Activated T-helper 1 cell treated with anti-CD3 and anti-CD28 coated beads, Interleukin-12 subunit alpha, Interleukin-12 subunit beta, Interleukin-2, Interleukin-4 antibody, amounts not matched to agents 30 ng/mL and 10 ng/mL and 1 ng/mL, durations not matched to agents 14 hours and 24 hours and 36 hours (primary cell): ENCODE results near the gene LHX4. TPM values are rescaled to one million over a fixed set of nuclear protein-coding genes. Genes with fewer than 3 reads are reported as not detected.
A peak's percentile ranks its signal among the peaks of the same experiment; 100 is the strongest.
"Not testable (repeated sequence)": the region's sequence is repeated elsewhere in the genome, so short reads cannot be mapped to it uniquely, and the experiment has no call there.

Source experiments
- DNase-seq: peaks from one replicate; pipeline ENCODE4 v3.0.0; 2021; ENCODE audit warnings: low spot score
- H3K27ac Mint-ChIP-seq: one replicate; pipeline ENCODE4 v1.8.0; 2021; ENCODE audit warnings: mild to moderate bottlenecking, mixed read lengths
- H3K27me3 Mint-ChIP-seq: one replicate; pipeline ENCODE4 v1.8.0; 2022; ENCODE audit warnings: mild to moderate bottlenecking, moderate library complexity, mixed read lengths; ENCODE audit not compliant: insufficient read depth
- H3K36me3 Mint-ChIP-seq: one replicate; pipeline ENCODE4 v1.8.0; 2021; ENCODE audit warnings: low read depth, mixed read lengths
- H3K4me1 Mint-ChIP-seq: one replicate; pipeline ENCODE4 v1.8.0; 2021; ENCODE audit warnings: low read depth, mixed read lengths
- H3K4me3 Mint-ChIP-seq: one replicate; pipeline ENCODE4 v1.8.0; 2021; ENCODE audit warnings: mild to moderate bottlenecking, moderate library complexity, mixed read lengths
- H3K9me3 Mint-ChIP-seq: one replicate; pipeline ENCODE4 v1.8.0; 2021; ENCODE audit warnings: mixed read lengths
- intact Hi-C: fragments of 100-400 bp; cut with micrococcal nuclease; formaldehyde crosslinking; loops from one replicate; pipeline ENCODE4 v1.15.1; 2024
- total RNA-seq: library from RNA; stranded (reverse); gene quantifications from 2 replicates; pipeline ENCODE4 v1.2.3, GENCODE V29; 2022

The LHX4 gene
- total RNA-seq, 1 donor from 2014 or later: not detected

DNA sequence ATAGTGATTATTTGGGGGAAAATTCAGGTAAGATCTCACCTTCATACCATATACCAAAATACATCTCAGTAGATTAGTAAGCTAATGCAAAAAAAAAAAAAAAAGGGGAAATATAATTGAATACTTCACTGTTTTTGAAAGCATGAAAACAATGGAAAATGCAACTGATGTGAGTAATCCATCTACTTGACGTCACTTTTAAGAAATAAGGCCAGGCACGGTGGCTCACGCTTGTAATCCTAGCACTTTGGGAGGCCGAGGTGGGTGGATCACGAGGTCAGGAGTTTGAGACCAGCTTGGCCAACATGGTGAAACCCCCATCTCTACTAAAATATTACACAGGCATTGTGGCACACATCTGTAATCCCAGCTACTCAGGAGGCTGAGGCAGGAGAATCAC is 27.5 kb upstream of the LHX4 start:
- H3K4me1 Mint-ChIP-seq, H3K9me3 Mint-ChIP-seq, H3K27me3 Mint-ChIP-seq, H3K4me3 Mint-ChIP-seq, H3K36me3 Mint-ChIP-seq, H3K27ac Mint-ChIP-seq, intact Hi-C loops, DNase-seq: not testable (repeated sequence)

DNA sequence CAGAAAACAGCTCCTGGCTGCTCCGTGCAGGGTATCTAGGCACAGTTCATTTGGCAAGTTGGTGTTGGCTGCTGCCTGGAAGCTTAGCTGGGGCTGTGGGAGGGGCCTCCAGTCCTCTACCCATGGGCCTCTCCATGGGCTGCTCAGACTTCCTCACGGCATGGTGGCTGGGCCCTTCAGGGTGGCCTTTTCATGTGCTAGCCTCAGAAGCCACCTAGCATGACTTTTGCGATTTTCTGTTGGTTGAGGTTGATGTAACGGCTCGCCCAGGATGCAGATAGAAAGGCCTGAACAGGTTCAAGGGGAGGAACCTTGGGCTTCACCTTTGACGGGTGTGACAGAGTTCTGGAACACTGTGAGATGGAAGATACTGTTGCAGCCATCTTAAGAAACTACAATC is 25.8 kb upstream of the LHX4 start:
- DNase-seq: no peak
- intact Hi-C loops: no loop called here
- H3K27me3 Mint-ChIP-seq: no peaks in the 10 kb centered on the region
- no peak overlapping the region for H3K27ac Mint-ChIP-seq
- H3K4me1 Mint-ChIP-seq: no peaks in the 10 kb centered on the region
- no peaks in the 10 kb centered on the region for H3K36me3 Mint-ChIP-seq
- no peaks in the 10 kb centered on the region for H3K9me3 Mint-ChIP-seq
- H3K4me3 Mint-ChIP-seq: no peak overlapping the region

DNA sequence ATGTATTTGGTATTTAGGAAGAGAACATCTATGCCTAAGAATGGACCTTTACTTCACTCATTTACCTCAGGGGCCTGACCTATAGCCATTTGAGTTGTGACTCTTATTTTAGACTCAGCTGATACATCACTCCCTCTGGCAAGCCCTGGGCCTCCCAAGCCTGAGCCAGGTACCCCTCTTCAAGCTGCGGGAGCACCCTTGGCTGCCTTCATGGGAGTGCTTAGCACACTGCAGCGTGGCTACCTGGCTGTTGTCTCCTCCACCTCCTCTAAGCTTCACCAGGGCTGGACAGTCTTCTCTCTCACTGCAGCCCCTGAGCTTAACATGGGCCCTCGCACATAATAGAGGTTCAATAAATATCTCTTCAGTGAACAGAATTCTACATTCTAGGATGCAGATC is 23.5 kb upstream of the LHX4 start:
- Mint-ChIP-seq H3K27me3 (peaks cover 3% of the 10 kb centered on the region), H3K4me3 (no peak overlapping the region), H3K9me3 (no peaks in the 10 kb centered on the region), H3K4me1 (no peaks in the 10 kb centered on the region), H3K36me3 (no peaks in the 10 kb centered on the region), H3K27ac (no peak overlapping the region)
- no peak for DNase-seq
- intact Hi-C loops: no loop called here

DNA sequence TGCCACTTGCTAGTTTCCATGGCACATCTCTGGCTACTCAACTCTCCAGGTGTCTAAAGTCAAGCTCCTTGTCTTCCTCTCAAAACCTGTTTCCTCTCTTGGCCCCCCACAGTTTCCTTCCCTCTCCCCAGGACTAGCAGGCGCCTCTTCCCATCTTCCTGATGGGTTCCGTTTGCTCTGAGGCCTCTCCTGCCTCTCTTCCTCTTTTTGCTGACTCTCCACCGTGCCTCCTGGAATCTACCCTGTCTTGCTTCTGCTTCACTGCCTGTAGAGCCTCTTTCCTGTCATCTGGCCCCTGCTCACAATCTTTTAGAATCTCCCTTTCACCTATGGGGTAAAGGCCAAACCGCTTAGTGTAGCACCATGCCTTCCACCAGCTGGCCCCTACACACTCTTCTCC is 21.8 kb upstream of the LHX4 start:
- peaks cover 3% of the 10 kb centered on the region for H3K27me3 Mint-ChIP-seq
- intact Hi-C loops: no loop called here
- no peaks in the 10 kb centered on the region for H3K36me3 Mint-ChIP-seq
- DNase-seq: no peak
- H3K9me3 Mint-ChIP-seq: no peaks in the 10 kb centered on the region
- H3K4me1 Mint-ChIP-seq: peaks cover 3% of the 10 kb centered on the region
- H3K27ac Mint-ChIP-seq: no peak overlapping the region
- no peak overlapping the region for H3K4me3 Mint-ChIP-seq

DNA sequence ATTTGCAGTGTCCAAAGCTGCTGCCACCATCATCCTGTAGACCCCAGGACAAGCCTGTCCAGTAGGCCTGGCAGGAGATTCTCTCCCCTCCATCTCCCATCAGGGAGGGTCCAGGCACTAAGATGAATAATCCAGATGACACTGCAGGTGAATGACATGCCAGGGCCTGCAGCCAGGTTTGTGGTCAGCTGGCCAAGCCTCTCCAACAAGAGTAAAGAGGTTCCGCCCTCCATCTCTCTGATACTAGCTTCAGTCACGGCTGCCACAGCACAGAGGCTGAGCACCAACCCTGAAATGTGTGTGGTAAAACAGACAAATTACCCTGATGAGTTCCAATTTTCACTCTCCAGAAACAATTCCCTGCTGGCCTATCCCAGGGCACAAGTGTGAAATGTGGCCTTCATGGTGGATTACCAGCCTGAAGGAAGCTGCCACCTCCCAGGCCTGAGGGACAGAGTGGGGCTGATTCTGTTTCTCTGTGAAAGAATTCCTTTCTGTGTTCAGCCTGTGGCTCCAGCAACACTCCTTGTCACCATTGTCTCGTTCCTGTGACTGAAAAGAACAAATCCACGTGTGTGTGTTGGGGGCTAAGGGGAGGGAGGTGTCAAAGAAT is 19.9 kb upstream of the LHX4 start:
- Mint-ChIP-seq H3K27ac (no peak overlapping the region), H3K9me3 (no peaks in the 10 kb centered on the region), H3K4me3 (no peak overlapping the region), H3K27me3 (peaks cover 5% of the 10 kb centered on the region), H3K4me1 (peaks cover 12% of the 10 kb centered on the region), H3K36me3 (no peaks in the 10 kb centered on the region)
- no peak for DNase-seq
- intact Hi-C loops: no loop called here

DNA sequence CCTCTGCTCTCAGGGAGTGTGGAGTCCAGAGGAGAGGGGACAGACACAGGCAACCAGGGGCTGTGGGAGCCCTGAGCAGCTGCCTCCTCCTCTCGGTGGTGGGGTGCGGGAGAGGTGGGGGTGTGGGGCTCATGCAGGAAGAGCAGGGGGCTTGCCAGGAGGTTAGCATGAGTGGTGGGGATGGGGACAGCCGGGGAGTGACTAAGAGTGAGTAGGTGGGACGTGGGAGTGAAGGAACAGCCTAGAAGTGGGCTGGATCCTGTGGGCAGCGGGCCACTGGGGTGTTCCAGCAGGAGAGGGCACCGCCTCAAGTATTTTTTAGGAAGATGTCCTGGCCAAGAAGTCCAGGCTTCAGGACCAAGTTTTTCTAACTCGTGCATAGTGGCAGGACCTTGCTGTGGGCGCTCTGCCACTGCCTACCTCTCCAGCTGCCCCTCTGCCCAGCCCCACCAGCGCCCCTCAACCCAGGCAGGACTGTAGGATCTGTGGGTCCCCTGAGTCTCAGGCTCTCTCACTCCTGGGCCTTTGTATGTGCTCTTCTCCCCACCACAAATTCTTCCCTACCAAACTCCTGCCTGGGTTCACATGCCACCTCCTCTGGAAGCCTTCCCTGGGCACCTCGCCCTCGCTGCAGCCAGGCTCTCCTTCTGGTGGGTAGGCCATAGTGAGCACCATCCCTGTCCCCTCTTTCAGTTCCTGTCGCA is 18.8 kb upstream of the LHX4 start:
- H3K4me3 Mint-ChIP-seq: no peak overlapping the region
- intact Hi-C loops: no loop called here
- H3K27ac Mint-ChIP-seq: no peak overlapping the region
- no peaks in the 10 kb centered on the region for H3K36me3 Mint-ChIP-seq
- peaks cover 12% of the 10 kb centered on the region for H3K4me1 Mint-ChIP-seq
- no peaks in the 10 kb centered on the region for H3K9me3 Mint-ChIP-seq
- DNase-seq: no peak
- peaks cover 5% of the 10 kb centered on the region for H3K27me3 Mint-ChIP-seq

DNA sequence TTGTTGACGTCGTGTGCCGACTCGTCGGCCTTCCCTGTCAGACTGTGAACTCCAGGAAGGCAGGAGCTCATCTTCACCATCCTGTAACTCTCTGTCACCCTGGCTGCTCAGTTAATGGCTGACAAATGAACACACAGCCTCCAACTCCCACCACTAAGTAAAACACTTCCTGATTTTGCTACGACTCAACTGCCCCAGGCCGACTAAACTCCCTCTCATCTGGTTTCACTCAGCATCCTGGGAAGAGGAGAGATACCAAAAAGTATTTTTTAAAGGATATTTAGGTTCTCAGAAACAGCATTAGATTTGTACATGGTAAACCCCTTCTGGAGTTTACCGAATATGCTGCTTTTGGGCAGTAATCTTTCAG is 18.2 kb upstream of the LHX4 start:
- Mint-ChIP-seq H3K4me1 (peaks cover 12% of the 10 kb centered on the region), H3K9me3 (no peaks in the 10 kb centered on the region), H3K27me3 (peaks cover 9% of the 10 kb centered on the region), H3K27ac (no peak overlapping the region), H3K4me3 (no peak overlapping the region), H3K36me3 (no peaks in the 10 kb centered on the region)
- no peak for DNase-seq
- intact Hi-C loops: no loop called here

DNA sequence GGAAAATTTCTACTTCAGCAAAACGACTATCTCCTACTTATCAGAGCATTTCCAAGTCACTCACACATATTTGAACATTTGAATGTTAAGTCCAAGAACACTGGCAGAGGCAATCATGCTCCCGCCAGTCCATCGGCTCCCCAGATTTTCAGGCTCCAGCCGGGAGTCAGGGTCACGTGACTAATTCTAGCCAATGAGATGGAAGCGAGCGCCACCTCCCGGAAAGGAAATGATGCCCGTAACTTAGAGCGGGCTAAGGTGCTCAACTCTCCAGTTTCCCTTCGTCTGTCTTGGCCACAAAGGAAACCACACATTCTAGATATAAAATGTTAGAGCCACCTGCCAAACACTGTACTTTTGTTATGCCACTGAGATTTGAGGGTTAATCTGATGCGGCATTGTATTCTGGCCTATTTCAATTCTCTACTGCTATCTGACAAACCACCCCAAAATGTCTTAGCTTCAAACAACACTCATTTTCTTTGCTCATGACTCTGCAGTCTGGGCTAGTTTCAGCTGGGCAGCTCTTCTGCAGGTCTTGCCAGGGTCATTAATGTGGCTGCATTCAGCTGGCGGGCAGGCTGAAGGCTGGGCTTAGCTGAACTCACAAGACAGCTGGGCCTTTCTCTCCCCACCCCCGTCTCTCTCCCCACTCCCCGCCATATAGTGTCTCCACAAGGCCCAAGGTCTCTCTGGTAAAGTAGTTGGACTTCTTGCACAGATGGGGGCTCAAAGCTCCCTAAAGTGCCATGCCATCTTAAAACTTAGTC is 16.5 kb upstream of the LHX4 start:
- Mint-ChIP-seq H3K9me3 (no peaks in the 10 kb centered on the region), H3K27ac (no peak overlapping the region), H3K4me1 (peaks cover 12% of the 10 kb centered on the region), H3K4me3 (peak overlapping the region; percentile 25), H3K36me3 (no peaks in the 10 kb centered on the region), H3K27me3 (peaks cover 9% of the 10 kb centered on the region)
- intact Hi-C loops: no loop called here
- peak; percentile 31 for DNase-seq

DNA sequence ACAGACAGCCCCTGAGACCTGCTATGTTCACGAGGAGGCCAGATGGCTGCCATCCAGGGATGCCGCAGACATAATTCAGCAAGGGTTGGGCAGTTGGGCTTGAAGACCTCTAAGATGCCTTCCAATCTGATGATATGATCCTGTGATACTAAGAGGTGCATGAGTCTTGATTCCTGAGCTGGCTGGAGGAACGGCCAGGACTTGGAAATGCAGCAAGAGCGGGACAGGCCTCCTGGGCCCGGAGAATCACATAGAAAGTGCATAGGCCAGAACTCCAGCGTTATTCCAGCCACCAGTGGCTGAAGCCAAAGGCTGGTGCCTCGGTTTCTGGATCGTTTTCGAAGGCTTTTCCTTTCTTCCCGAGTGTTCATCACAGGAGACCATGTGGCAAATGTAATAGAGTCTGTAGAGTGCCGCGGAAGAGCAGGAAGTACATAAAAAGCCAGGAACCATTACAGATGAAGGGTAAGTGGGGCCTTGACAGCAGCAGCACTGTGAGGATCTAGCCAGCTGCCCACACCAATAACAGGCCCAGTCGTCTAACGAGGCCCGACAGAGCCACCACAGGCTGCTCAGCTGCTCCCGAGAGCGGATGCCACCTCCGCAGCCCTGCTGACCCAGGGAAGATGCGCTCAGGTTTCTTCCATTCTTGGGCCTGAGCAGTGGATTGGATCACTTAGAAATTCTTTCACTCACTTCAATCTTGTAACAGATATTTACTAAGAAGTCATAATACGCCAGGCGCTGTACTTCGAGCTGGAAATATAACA is 14.0 kb upstream of the LHX4 start:
- Mint-ChIP-seq H3K9me3 (no peaks in the 10 kb centered on the region), H3K36me3 (no peaks in the 10 kb centered on the region), H3K4me3 (no peak overlapping the region), H3K27ac (no peak overlapping the region), H3K4me1 (peaks cover 12% of the 10 kb centered on the region), H3K27me3 (peaks cover 11% of the 10 kb centered on the region)
- intact Hi-C loops: no loop called here
- DNase-seq: no peak

DNA sequence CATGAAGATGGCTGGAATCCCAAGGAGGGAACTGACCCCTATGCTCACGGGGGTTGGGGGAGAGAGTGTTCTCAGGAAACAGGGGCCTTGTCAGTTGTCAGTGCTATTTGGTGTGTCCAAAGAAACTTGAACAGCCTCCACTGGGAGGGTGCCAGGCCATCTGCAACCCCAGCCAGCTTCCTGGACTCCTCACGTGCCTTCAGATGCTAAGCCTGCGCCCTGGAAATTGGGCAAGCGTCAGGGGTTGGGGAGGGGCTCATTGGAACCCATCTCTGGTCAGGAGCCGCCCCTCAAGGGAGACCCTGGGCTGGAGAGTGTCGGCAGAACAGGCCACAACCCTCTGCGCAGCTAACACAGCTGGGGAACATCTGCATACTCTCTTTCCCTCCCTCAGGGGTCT is 13.1 kb upstream of the LHX4 start:
- Mint-ChIP-seq H3K27ac (no peak overlapping the region), H3K9me3 (no peaks in the 10 kb centered on the region), H3K4me3 (no peak overlapping the region), H3K27me3 (peaks cover 11% of the 10 kb centered on the region), H3K4me1 (peaks cover 12% of the 10 kb centered on the region), H3K36me3 (no peaks in the 10 kb centered on the region)
- intact Hi-C loops: no loop called here
- DNase-seq: no peak

DNA sequence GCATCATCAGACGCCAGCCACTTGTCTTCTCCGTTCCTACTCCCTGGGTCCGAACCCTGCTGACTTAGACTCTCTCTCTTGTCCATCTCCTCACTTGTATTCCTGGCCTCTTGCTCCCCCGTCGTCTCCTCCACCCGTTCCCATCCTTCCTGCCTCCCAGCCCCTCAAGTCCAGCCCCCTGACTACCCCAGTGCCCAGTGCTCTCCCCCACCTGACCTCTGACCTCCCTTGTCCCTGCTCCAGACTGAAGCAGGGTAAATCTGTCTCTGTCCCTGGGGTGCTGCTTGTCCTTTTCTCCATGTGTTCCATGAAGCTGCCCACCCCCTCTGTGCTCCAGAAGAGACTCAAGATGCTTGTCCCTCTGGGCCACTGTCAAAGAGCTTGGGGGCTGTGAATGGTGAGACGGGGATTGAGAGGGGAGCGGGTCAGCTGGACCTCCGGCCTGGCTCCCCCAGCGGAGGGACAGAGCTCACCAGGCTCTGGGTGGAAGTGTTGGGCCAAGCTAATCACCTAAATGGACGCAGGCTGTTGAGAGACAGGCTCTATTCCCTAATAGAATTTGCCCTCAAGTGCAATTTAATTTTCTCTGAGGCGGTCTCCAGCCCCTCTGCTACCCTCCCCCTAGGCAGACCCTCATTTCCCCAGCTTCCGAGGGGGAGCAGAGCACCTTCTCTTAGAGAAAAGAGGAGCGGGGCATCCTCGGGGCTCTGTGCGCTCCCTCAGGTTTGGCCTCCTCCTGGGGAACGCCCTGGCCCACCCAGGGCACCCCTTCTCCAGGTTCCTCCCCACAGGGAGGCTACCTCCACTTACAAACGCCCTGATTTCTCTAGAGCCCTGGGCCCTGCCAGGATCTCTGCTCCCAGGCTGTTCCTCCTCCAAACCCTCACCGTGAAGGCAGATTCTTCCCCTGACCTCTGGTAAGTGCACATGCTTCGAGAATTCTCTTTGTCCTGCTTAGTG is 11.0 kb upstream of the LHX4 start:
- Mint-ChIP-seq H3K9me3 (no peaks in the 10 kb centered on the region), H3K27ac (no peak overlapping the region), H3K36me3 (no peaks in the 10 kb centered on the region), H3K4me3 (no peak overlapping the region), H3K4me1 (peaks cover under 1% of the 10 kb centered on the region), H3K27me3 (peaks cover 20% of the 10 kb centered on the region)
- intact Hi-C loops: no loop called here
- no peak for DNase-seq

DNA sequence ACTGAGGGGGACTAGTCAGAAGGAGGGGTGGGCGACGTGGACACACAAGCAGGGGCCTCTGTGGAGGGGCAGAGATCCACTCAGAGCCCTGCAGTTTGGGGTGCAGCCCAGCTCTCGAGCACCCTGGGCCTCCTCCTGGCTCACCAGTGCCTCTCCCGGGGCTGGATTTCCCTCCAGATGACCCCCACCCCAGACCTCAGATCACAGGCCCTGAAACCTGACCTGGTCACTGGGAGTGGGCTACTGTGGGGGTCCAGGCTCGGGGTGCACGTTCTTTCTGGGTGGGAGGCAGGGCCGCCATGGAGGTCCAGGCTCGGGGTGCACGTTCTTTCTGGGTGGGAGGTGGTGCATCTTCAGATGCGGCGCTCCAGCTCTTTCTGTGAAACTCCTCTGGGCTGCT is 10.3 kb upstream of the LHX4 start:
- Mint-ChIP-seq H3K27ac (no peak overlapping the region), H3K4me3 (no peak overlapping the region), H3K36me3 (no peaks in the 10 kb centered on the region), H3K4me1 (no peaks in the 10 kb centered on the region), H3K27me3 (peaks cover 23% of the 10 kb centered on the region), H3K9me3 (no peaks in the 10 kb centered on the region)
- no peak for DNase-seq
- intact Hi-C loops: no loop called here
